Prostate gland (tissue), 2 donors: ENCODE results near the gene SCN3A.

Experiments
- POLR2A ChIP-seq: fragments of 450-650 bp; IDR thresholded peaks from one replicate; pipeline ENCODE4 v1.6.1; 2016; ENCODE audit warnings: antibody characterized with exemption, mild to moderate bottlenecking
- TF ChIP-seq, protein P1 (sequence below), 4 experiments: fragments of 200-600 bp in 2 of 4; fragments of 450-650 bp in 2 of 4; sonication (generic) in 2 of 4; IDR thresholded peaks; 1 replicate in 3 of 4; 2 replicates in 1 of 4; pipeline ENCODE4 v1.5.1; 2016 to 2019; ENCODE audit warnings: antibody characterized with exemption in 4 of 4, mild to moderate bottlenecking in 2 of 4, moderate library complexity in 2 of 4

DNA sequence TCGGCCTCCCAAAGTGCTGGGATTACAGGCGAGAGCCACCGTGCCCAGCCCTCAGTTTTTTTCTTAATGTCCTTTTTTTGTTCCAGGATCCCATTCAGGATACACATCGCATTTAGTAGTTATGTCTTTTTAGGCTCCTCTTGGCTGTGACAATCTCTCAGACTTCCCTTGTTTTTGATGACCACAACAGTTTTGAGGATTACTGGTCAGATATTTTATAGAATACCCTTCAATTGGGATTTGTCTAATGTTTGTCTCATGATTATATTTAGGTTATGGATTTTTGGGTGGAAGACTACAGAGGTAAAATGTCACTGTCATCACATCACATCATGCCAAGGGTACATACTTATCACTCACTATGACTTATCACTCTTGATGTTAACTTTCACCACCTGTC, 46.7 kb downstream of the SCN3A start:
- TF ChIP-seq, protein P1, sequence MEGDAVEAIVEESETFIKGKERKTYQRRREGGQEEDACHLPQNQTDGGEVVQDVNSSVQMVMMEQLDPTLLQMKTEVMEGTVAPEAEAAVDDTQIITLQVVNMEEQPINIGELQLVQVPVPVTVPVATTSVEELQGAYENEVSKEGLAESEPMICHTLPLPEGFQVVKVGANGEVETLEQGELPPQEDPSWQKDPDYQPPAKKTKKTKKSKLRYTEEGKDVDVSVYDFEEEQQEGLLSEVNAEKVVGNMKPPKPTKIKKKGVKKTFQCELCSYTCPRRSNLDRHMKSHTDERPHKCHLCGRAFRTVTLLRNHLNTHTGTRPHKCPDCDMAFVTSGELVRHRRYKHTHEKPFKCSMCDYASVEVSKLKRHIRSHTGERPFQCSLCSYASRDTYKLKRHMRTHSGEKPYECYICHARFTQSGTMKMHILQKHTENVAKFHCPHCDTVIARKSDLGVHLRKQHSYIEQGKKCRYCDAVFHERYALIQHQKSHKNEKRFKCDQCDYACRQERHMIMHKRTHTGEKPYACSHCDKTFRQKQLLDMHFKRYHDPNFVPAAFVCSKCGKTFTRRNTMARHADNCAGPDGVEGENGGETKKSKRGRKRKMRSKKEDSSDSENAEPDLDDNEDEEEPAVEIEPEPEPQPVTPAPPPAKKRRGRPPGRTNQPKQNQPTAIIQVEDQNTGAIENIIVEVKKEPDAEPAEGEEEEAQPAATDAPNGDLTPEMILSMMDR (IDR thresholded peaks at IDR 0.05): no peak
- TF ChIP-seq POLR2A: no peak
